H9 (cell line): ENCODE measurements around the gene COL4A2. TPM values are rescaled to one million over a fixed set of nuclear protein-coding genes. Genes with fewer than 3 reads are reported as not detected.

Source experiments
- DNase-seq: peaks from one replicate; pipeline ENCODE4 v3.0.0-alpha.2; 2017
- H2AFZ ChIP-seq: one replicate; pipeline ENCODE4 v1.6.1; 2013; ENCODE audit warnings: mild to moderate bottlenecking, low read length, control low read depth, moderate library complexity
- H2AK5ac ChIP-seq: 2 replicates; pipeline ENCODE4 v1.6.1; 2013; ENCODE audit warnings: low read length, control low read depth, mixed read lengths; ENCODE audit not compliant: insufficient read length
- H2BK120ac ChIP-seq: one replicate; pipeline ENCODE4 v1.6.1; 2013; ENCODE audit warnings: low read depth, mild to moderate bottlenecking, low read length, control low read depth, inconsistent platforms; ENCODE audit not compliant: poor library complexity, severe bottlenecking
- H2BK12ac ChIP-seq: 2 replicates; pipeline ENCODE4 v1.6.1; 2013; ENCODE audit warnings: low read length, control low read depth, mixed read lengths, low read depth; ENCODE audit not compliant: insufficient read length
- H2BK15ac ChIP-seq: 2 replicates; pipeline ENCODE4 v1.6.1; 2013; ENCODE audit warnings: low read depth, low read length, control low read depth
- H2BK20ac ChIP-seq: one replicate; pipeline ENCODE4 v1.6.1; 2013; ENCODE audit warnings: low read depth, mild to moderate bottlenecking, low read length, control low read depth, inconsistent platforms; ENCODE audit not compliant: poor library complexity, severe bottlenecking
- H2BK5ac ChIP-seq: 2 replicates; pipeline ENCODE4 v1.6.1; 2013; ENCODE audit warnings: low read length, control low read depth, mixed read lengths; ENCODE audit not compliant: insufficient read length
- H3K14ac ChIP-seq: 2 replicates; pipeline ENCODE4 v1.6.1; 2013; ENCODE audit warnings: low read length, control low read depth; ENCODE audit not compliant: insufficient read depth
- H3K18ac ChIP-seq: 2 replicates; pipeline ENCODE4 v1.6.1; 2013; ENCODE audit warnings: low read depth, mild to moderate bottlenecking, mixed read lengths, low read length, control low read depth; ENCODE audit not compliant: insufficient read length
- H3K23ac ChIP-seq: 2 replicates; pipeline ENCODE4 v1.6.1; 2013; ENCODE audit warnings: low read length, control low read depth, mixed read lengths, low read depth; ENCODE audit not compliant: insufficient read length
- H3K23me2 ChIP-seq: 2 replicates; pipeline ENCODE4 v1.6.1; 2013; ENCODE audit warnings: low read depth, mild to moderate bottlenecking, mixed read lengths, low read length, control low read depth; ENCODE audit not compliant: insufficient read length, poor library complexity, severe bottlenecking
- H3K27ac ChIP-seq: 2 replicates; pipeline ENCODE4 v1.5.1; 2013; ENCODE audit warnings: low read length, control low read depth, mixed read lengths, low read depth; ENCODE audit not compliant: insufficient read length
- H3K27me3 ChIP-seq: 2 replicates; pipeline ENCODE4 v1.6.1; 2013; ENCODE audit warnings: low read length, control low read depth, inconsistent platforms; ENCODE audit not compliant: insufficient read depth
- H3K4ac ChIP-seq: 2 replicates; pipeline ENCODE4 v1.6.1; 2013; ENCODE audit warnings: low read depth, mild to moderate bottlenecking, control low read depth, inconsistent platforms, low read length, moderate library complexity
- H3K4me1 ChIP-seq: 2 replicates; pipeline ENCODE4 v1.6.1; 2013; ENCODE audit warnings: low read length, control low read depth, inconsistent platforms; ENCODE audit not compliant: insufficient read depth
- H3K4me2 ChIP-seq: 2 replicates; pipeline ENCODE4 v1.6.1; 2013; ENCODE audit warnings: low read length, control low read depth, mixed read lengths; ENCODE audit not compliant: insufficient read length, insufficient read depth
- H3K56ac ChIP-seq: 2 replicates; pipeline ENCODE4 v1.6.1; 2013; ENCODE audit warnings: low read depth, mild to moderate bottlenecking, mixed read lengths, low read length, control low read depth; ENCODE audit not compliant: insufficient read length
- H3K79me1 ChIP-seq: 2 replicates; pipeline ENCODE4 v1.6.1; 2013; ENCODE audit warnings: low read depth, mild to moderate bottlenecking, moderate library complexity, low read length, control low read depth, inconsistent platforms; ENCODE audit not compliant: insufficient read depth, poor library complexity, severe bottlenecking
- H3K79me2 ChIP-seq: 2 replicates; pipeline ENCODE4 v1.6.1; 2013; ENCODE audit warnings: low read length, control low read depth, inconsistent platforms; ENCODE audit not compliant: insufficient read depth
- H3K9ac ChIP-seq: 2 replicates; pipeline ENCODE4 v1.6.1; 2013; ENCODE audit warnings: low read length, control low read depth, mixed read lengths; ENCODE audit not compliant: insufficient read length; ENCODE audit errors: extremely low read depth
- H3K9me3 ChIP-seq: one replicate; pipeline ENCODE4 v1.6.1; 2013; ENCODE audit warnings: low read depth, low read length, inconsistent platforms; ENCODE audit not compliant: control insufficient read depth
- H3T11ph ChIP-seq: one replicate; pipeline ENCODE4 v1.6.1; 2013; ENCODE audit warnings: mild to moderate bottlenecking, low read length, control low read depth, inconsistent platforms
- H4K20me1 ChIP-seq: one replicate; pipeline ENCODE4 v1.6.1; 2013; ENCODE audit not compliant: control insufficient read depth, insufficient read length, insufficient read depth
- H4K5ac ChIP-seq: 2 replicates; pipeline ENCODE4 v1.6.1; 2013; ENCODE audit warnings: low read depth, mild to moderate bottlenecking, mixed read lengths, low read length, control low read depth; ENCODE audit not compliant: insufficient read length
- H4K8ac ChIP-seq: replicated peaks from 2 replicates; pipeline ENCODE4 v1.6.1; 2013; ENCODE audit warnings: low read length, control low read depth, mixed read lengths, low read depth; ENCODE audit not compliant: insufficient read length
- H4K91ac ChIP-seq: 2 replicates; pipeline ENCODE4 v1.6.1; 2013; ENCODE audit warnings: low read depth, mild to moderate bottlenecking, moderate library complexity, mixed read lengths, low read length, control low read depth; ENCODE audit not compliant: insufficient read length
- H3K27ac Mint-ChIP-seq, 3 experiments: 2 replicates in 2 of 3; 3 replicates in 1 of 3; pipeline ENCODE4 v1.8.0; 2020 to 2021; ENCODE audit warnings: mixed read lengths in 3 of 3, mild to moderate bottlenecking in 1 of 3, moderate library complexity in 1 of 3
- H3K27me3 Mint-ChIP-seq: 2 replicates; pipeline ENCODE4 v1.8.0; 2021; ENCODE audit warnings: low read depth, mild to moderate bottlenecking, moderate library complexity, mixed read lengths
- H3K36me3 Mint-ChIP-seq, 3 experiments: 2 replicates in 2 of 3; 3 replicates in 1 of 3; pipeline ENCODE4 v1.8.0; 2020 to 2021; ENCODE audit warnings: low read depth in 3 of 3, mixed read lengths in 3 of 3; ENCODE audit not compliant: insufficient read depth in 1 of 3
- H3K4me1 Mint-ChIP-seq, 2 experiments: 2 replicates each; pipeline ENCODE4 v1.8.0; 2020; ENCODE audit warnings: mixed read lengths in 2 of 2
- H3K4me3 Mint-ChIP-seq, 2 experiments: 2 replicates in 1 of 2; 3 replicates in 1 of 2; pipeline ENCODE4 v1.8.0; 2020 to 2021; ENCODE audit warnings: mild to moderate bottlenecking in 2 of 2, mixed read lengths in 2 of 2, moderate library complexity in 1 of 2
- H3K9me3 Mint-ChIP-seq, 2 experiments: 2 replicates in 1 of 2; 3 replicates in 1 of 2; pipeline ENCODE4 v1.8.0; 2020; ENCODE audit warnings: mild to moderate bottlenecking in 2 of 2, mixed read lengths in 2 of 2, moderate library complexity in 1 of 2
- CTCF ChIP-seq: fragments of 200-600 bp; sonication (generic); conservative IDR thresholded peaks from 3 replicates; pipeline ENCODE4 v1.8.0; 2021; ENCODE audit warnings: antibody characterized with exemption, mild to moderate bottlenecking
- WGBS: extraction: QIAGEN DNeasy Blood & Tissue Kit; methylation state at CpG from one replicate; pipeline ENCODE4 v1.1.7; 2013; ENCODE audit warnings: missing lambda C conversion rate, low lambda C conversion rate, mixed read lengths; ENCODE audit not compliant: insufficient read length; ENCODE audit errors: extremely low coverage; 5-methylcytosine and 5-hydroxymethylcytosine counted together
- total RNA-seq: library from RNA; stranded (reverse); gene quantifications from 2 replicates; pipeline ENCODE4 v1.2.1, GENCODE V29; 2021

The COL4A2 gene
- total RNA-seq, 1 experiment from 2014 or later = 76.5 TPM

- H2BK12ac ChIP-seq = no peak overlapping the region
- peaks cover 2% of the 10 kb centered on the region for H3K79me1 ChIP-seq
- H3K4ac ChIP-seq = no peak overlapping the region
- no peaks in the 10 kb centered on the region for H4K20me1 ChIP-seq
- no peaks in the 10 kb centered on the region for H3K9me3 ChIP-seq
- no peak overlapping the region for H3T11ph ChIP-seq
- WGBS = no CpG with 5 or more reads among the region's 11 CpGs
- H3K36me3 Mint-ChIP-seq = no peaks in the 10 kb centered on the region; a peak in 1 of 7 replicates
- H2BK5ac ChIP-seq = no peak overlapping the region
- no peak overlapping the region for H3K4me2 ChIP-seq
- H2BK15ac ChIP-seq = no peak overlapping the region
- no peak overlapping the region for H4K8ac ChIP-seq
- no peak overlapping the region for H2AK5ac ChIP-seq
- H3K79me2 ChIP-seq = peaks cover 2% of the 10 kb centered on the region; the same call in 1 of the 2 replicates
- no peak overlapping the region for H3K9ac ChIP-seq
- H3K14ac ChIP-seq = no peak overlapping the region; the same call in 1 of the 2 replicates
- peak overlapping the region in 1 of 3 experiments; percentile 82; a peak in 3 of 7 replicates for H3K27ac Mint-ChIP-seq
- no peak overlapping the region for H2BK20ac ChIP-seq
- no peak overlapping the region for H2AFZ ChIP-seq
- no peaks in the 10 kb centered on the region for H3K27me3 Mint-ChIP-seq
- no peaks in the 10 kb centered on the region for H3K27me3 ChIP-seq
- no peak overlapping the region for H4K5ac ChIP-seq
- no peak overlapping the region for H2BK120ac ChIP-seq
- no peak overlapping the region for H4K91ac ChIP-seq
- no peak overlapping the region for H3K56ac ChIP-seq
- no peak for TF ChIP-seq CTCF
- H3K18ac ChIP-seq = no peak overlapping the region
- H3K4me1 ChIP-seq = peaks cover 3% of the 10 kb centered on the region
- no peak for DNase-seq
- H3K4me1 Mint-ChIP-seq = peaks cover 12 to 23% of the 10 kb centered on the region in 2 experiments
- H3K27ac ChIP-seq = no peak overlapping the region
- no peaks in the 10 kb centered on the region for H3K23me2 ChIP-seq
- no peaks in the 10 kb centered on the region for H3K9me3 Mint-ChIP-seq
- no peak overlapping the region for H3K23ac ChIP-seq
- H3K4me3 Mint-ChIP-seq = no peak overlapping the region
Observed at GRCh38 chr13:110535526-110535925, 228.4 kb downstream of the COL4A2 start.
